Stimulated activated CD4-positive, alpha-beta T cell treated with anti-CD3 and anti-CD28 coated beads, TNF-alpha, amount 100 ng/mL, for 48 hours (primary cell): Measurements from ENCODE around the gene RNF25.
"Not testable (repeated sequence)": the region's sequence is repeated elsewhere in the genome, so short reads cannot be mapped to it uniquely, and the experiment has no call there.

ENCODE experiments used
- DNase-seq, 3 donors: peaks; one replicate each; pipeline ENCODE4 v3.0.0-alpha.2; 2020; ENCODE audit warnings: low read depth in 3 of 3

Gene RNF25, protein sequence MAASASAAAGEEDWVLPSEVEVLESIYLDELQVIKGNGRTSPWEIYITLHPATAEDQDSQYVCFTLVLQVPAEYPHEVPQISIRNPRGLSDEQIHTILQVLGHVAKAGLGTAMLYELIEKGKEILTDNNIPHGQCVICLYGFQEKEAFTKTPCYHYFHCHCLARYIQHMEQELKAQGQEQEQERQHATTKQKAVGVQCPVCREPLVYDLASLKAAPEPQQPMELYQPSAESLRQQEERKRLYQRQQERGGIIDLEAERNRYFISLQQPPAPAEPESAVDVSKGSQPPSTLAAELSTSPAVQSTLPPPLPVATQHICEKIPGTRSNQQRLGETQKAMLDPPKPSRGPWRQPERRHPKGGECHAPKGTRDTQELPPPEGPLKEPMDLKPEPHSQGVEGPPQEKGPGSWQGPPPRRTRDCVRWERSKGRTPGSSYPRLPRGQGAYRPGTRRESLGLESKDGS

DNA sequence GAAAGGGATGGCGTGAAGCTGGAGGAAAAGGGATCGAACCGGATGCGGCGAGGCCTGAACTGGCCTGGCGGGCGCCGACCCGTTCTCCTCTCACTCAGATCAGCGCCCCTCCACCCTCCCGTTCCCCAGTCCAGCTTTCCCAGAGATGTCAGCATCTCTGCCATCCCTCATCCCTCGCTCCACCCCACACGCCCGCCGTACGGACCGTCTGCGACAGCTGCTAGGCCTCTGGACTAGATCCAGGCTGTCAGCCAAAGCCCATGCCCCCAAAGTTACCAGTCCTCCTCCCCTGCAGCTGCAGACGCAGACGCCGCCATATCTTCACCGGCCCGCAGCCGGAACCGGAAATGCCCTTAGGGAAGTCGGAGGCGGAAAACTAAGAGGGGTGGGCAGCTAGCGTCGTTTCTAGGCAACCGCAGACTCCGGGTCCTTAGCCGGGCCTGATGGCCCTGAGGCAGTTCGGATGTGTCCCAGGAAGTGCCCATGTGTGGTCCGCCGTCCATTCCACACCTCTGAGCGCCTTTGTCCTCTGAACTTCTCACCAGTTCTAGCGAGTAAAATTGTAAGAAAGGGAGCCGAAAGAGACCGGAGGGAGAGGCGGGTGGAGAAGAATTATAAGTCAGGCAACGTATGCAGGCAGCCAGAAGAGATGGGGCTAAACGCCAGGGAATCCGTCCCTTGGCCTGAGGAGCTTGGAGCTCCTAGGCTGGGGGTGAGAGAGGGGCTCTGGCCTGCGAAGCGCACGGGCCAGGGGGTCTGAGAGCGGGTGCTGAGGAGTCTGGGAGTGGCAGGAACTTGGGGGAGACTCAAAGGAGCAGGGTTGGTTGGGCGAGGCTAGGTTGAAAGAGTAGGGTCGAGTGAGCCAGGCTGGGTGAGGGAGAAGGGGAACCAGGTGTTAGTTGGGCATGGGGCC lies at the start of gene RNF25, which contains the start of gene STK36:
Gene RNF25, minus strand, starts transcription at position 349 of the 913 bp plus-strand sequence. Its CDS starts 32 bp downstream, at position 317.
Gene STK36, plus strand, starts transcription at position 433 of the 913 bp plus-strand sequence. CDS start 744 bp downstream, outside the sequence.
- DNase-seq = peak; percentile 67 to 80 (median 73)

DNA sequence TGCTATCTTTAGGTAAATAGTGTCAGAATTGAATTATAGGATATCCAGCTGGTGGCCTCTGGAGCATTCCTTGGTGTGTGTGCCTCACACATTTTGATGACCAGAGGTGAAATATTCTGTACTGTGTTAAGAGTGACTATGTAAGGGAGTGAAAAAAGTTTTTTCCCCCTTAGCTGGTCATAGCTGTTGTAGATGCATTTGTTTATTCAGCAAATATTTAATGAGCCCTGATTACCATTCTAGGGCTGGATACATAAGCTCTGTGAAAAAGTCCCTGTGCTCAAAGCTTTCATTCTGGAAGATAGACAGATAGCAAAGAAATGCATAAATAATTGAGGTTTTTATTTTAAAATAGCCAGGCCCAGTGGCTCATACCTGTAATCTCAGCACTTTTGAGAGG lies 49.7 kb upstream of the RNF25 start:
- DNase-seq = no peak

DNA sequence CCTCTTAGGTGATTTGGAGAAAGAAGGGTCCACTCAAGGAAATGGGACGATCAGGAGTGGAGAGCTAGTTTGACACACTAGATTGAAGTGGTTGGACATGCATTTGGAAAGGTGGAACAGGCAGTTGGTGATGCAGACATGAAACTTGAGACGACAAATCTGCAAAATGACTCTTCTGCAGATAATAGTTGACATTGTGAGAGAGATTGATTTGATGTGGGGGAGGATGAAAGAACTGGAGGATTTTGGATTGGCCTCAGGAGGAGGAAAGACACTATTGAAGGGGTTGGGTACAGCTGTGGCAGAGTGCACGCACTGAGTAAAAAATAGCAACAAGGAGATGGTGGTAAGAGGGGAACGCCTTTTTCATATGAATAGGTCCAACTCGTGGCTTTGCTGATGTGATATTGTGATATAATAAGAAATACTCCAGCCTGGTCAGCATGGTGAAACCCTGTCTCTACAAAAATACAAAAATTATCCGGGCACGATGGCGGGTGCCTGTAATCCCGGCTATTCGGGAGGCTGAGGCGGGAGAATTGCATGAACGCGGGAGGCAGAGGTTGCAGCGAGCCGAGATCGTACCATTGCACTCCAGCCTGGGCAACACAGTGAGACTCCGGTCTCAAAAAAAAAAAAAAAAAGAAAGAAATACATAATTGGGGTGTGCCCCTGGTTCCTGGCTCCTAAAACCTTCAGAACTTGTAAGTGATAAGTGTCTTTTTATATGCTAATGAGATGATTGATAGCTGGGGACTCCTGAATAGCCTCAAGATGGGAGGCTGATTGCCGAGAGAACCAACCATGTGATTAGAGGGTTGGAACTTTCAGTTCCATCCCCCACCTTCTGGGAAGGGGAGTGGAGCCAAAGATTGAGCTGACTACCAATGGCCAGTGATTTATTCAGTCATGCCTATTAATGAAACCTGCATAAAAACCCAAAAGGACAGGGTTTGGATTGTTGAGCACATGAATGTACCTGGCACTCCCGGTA lies 48.5 kb upstream of the RNF25 start:
- no peak for DNase-seq

DNA sequence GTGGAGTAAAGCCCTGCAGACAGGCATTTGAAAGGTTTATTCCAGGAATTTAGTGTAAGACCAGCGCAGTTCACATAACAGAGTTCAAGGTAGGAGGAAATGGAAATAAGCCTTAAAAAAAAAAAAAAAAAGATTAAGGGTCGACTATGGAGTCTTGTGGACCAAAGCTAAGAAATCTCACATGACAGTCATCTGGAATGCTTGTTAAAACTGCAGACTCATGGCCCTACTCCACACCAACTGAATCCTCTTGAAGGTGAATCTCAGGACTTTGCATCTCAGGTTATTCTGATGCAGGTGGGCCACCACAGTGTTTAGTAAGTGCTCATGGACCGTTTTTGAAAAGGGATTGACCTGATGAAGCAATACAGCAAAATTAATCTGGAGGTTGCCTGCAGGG lies 47.7 kb upstream of the RNF25 start:
- no peak for DNase-seq

- no peak for DNase-seq
These were observed 46.3 kb upstream of the RNF25 start for GRCh38 chr2:218718058-218718457.

- no peak for DNase-seq
These were observed 45.5 kb upstream of the RNF25 start for GRCh38 chr2:218717262-218717661.

DNA sequence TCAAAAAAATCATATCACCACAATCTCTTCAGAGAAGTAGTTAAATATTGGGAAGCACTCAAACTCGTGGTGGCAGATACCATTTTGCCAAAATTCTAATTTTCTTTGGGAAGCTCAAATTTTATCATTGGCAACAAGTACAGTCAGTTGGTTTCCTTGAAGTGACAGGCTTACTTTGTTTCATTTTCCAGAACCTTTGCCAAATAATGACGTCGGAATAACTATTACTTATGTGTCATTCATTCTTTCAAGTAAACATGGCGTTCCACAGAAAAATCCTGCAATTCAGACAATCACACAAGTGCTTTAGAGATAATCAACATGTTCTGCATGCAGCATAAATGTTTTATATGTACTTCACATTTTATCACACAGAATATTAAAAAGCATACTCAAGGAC lies 44.3 kb upstream of the RNF25 start:
- no peak for DNase-seq

- no peak for DNase-seq
These were observed 42.1 kb upstream of the RNF25 start for GRCh38 chr2:218713922-218714321.

DNA sequence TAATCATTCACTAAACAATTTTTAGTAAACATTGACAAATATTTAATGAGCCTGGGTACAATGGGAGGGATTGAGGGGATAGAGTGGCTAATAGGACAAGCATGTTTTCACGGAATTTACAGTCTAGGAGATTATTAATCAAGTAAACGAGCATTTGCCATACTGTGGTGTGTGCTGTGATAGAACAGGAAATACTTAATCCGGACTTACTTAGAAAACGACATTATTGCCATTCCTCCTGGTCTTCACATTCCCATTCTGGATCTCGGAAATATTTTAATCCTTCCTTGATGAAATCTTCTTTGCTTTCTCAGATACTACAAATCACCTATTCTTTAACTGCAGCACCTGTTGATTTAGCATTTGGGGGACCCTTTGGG lies 39.7 kb upstream of the RNF25 start:
- DNase-seq = no peak

- DNase-seq = peak; percentile 96 to 98 (median 97)
These were observed 39.1 kb upstream of the RNF25 start, which contains the start of gene TTLL4 for GRCh38 chr2:218710687-218711549. TTLL4 (plus strand) TSS chr2:218710835; CDS start chr2:218737677, 26,842 bp downstream.

- no peak for DNase-seq
These were observed 38.5 kb upstream of the RNF25 start for GRCh38 chr2:218710334-218710686.

- DNase-seq = no peak
These were observed 38.1 kb upstream of the RNF25 start for GRCh38 chr2:218709908-218710307.

GRCh38 chr2:218708086-218708485 lies 36.3 kb upstream of the RNF25 start:
- DNase-seq = no peak

- DNase-seq = no peak
These were observed 31.5 kb upstream of the RNF25 start for GRCh38 chr2:218703341-218703740.

- no peak for DNase-seq
These were observed 30.0 kb upstream of the RNF25 start for GRCh38 chr2:218701806-218702205.

DNA sequence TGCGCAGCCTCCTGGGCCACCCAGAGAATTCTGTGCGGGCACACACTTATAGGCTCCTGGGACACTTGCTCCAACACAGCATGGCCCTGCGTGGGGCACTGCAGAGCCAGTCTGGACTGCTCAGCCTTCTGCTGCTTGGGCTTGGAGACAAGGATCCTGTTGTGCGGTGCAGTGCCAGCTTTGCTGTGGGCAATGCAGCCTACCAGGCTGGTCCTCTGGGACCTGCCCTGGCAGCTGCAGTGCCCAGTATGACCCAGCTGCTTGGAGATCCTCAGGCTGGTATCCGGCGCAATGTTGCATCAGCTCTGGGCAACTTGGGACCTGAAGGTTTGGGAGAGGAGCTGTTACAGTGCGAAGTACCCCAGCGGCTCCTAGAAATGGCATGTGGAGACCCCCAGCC lies 27.1 kb upstream of the RNF25 start:
- no peak for DNase-seq

DNA sequence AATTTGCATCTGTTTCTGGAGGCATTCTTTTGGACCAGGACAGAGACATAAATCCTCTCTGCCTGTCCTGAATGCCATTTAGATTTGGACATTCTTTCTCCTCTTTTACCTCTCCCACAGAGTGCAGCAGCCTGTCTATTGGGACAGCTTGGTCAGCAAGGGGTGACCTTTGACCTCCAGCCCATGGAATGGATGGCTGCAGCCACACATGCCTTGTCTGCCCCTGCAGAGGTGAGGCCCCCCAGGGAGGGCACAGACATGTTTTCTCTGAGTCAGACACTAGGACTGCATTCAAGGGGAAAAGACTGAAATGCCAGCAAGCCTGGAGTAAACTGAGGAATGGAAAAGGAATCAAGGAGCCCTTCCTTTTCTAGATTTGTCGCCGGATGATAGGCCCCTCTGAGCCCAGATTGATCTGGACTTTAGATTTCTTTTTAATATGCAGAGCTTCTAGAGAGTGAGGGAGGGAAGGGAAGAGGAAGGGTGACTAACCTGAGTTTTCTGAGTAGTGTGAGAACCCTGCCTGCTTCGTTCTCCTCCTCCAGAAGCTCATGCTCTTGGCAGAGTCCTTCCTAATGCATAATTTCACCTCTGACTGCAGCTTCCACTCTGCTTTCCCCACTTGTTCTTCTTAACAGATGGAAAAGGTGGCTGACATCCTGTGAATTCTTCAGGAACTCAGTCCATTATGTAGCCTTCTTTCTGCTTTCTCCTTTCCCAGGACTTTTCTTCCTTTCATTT lies 22.8 kb upstream of the RNF25 start:
- DNase-seq = no peak

DNA sequence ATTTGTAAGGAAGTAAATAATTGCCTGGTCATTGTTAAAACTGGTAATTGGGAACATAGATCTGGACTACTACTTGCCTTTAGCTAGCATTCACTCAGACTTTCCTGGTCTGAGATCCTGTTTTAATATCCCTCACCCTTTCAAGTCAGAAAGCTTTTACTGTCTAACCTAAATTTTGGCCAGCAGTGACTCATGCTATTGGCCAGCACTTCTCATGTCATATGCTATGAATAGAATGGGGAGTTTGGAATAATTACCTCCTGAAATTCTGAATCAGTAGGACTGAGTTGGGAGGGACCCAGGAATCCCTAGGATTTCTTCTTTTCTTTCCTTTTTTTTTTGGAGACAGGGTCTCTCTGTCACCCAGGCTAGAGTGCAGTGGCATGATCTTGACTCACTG lies 19.4 kb upstream of the RNF25 start:
- DNase-seq = no peak

- DNase-seq = not testable (repeated sequence)
These were observed 15.7 kb upstream of the RNF25 start for GRCh38 chr2:218687400-218688060.
